NCI-H1048 (cell line): ENCODE results near the gene RPUSD2.
"Not testable (repeated sequence)": the region's sequence is repeated elsewhere in the genome, so short reads cannot be mapped to it uniquely, and the experiment has no call there.

Experiments
- DNase-seq: peaks from one replicate; lab custom pipeline; 2025; lab: John Stamatoyannopoulos, UW

RPUSD2 gene

GRCh38 chr15:40565333-40566238 lies 3.5 kb upstream of the RPUSD2 start:
- no peak for DNase-seq

- no peak for DNase-seq
Measured at GRCh38 chr15:40567111-40567510, 2.0 kb upstream of the RPUSD2 start.

- DNase-seq: no peak
Measured at GRCh38 chr15:40575113-40575512, 6.0 kb downstream of the RPUSD2 start.

- DNase-seq: not testable (repeated sequence)
Measured at GRCh38 chr15:40576914-40577313, 7.8 kb downstream of the RPUSD2 start.

- DNase-seq: no peak
Measured at GRCh38 chr15:40578892-40579291, 9.8 kb downstream of the RPUSD2 start.

DNA sequence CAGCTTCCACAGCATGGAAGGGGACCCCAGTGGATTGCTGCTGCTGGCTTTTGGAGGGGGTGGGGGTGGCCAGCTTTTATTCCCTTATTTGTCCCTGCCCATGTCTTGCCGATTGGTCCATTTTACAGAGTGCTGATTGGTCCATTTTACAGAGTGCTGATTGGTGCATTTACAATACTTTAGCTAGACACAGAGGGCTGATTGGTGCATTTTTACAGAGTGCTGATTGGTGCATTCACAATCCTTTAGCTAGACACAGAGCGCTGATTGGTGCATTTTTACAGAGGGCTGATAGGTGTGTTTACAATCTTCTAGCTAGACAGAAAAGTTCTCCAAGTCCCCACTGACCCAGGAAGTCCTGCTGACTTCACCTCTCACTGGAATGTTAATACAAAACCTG lies 12.7 kb downstream of the RPUSD2 start:
- not testable (repeated sequence) for DNase-seq

- no peak for DNase-seq
Measured at GRCh38 chr15:40582726-40583246, 13.7 kb downstream of the RPUSD2 start.

DNA sequence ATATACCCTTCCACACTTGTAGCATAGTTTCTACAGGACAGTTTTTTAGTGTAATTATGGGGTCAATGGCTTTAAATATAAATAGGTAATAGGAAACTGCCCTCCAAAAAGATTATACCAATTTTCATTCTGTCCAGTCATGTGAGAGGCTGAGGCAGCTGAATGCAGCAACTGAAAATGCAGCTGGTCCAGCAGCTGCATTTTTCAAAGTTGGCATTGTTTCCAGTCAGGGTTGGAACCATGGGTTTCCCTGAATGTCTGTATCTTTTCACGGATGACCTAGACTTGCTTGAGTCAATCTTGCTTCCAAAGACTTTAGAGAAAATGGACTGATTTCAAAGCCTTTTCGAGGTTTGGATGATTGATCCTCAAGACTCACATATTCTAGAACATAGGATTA lies 15.1 kb downstream of the RPUSD2 start:
- DNase-seq: no peak

- no peak for DNase-seq
Measured at GRCh38 chr15:40590667-40591050, 21.6 kb downstream of the RPUSD2 start.

- no peak for DNase-seq
Measured at GRCh38 chr15:40591389-40591788, 22.3 kb downstream of the RPUSD2 start.

- DNase-seq: no peak
Measured at GRCh38 chr15:40593165-40593564, 24.1 kb downstream of the RPUSD2 start.

GRCh38 chr15:40593588-40594428 lies 24.7 kb downstream of the RPUSD2 start, which contains the start of gene KNL1:
TSS of gene KNL1 (plus strand) at chr15:40594249. CDS start at chr15:40602932, 8,683 bp downstream.
- DNase-seq: peak; percentile 77

DNA sequence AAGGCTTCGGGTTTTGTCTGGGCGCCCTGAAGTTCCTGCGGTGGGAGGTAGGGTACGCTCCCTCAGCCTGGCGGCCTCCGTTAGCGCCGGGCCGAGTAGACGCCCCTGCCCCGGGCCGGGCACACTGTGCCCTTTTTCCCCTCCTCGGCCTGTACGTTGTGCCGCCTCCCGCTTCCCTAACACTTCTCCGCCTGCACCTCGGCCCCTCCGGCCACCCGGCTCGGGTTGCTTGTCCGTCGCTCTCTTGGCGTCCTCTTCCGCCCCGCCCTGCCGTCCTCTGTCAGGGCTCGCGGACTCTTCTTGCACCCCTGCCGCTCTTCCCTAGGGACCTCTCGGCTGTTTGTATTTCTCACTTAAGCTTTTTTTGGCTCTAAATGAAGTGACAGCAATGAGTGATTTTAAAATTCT lies 25.3 kb downstream of the RPUSD2 start:
- DNase-seq: no peak

GRCh38 chr15:40595219-40595618 lies 26.1 kb downstream of the RPUSD2 start:
- DNase-seq: no peak

DNA sequence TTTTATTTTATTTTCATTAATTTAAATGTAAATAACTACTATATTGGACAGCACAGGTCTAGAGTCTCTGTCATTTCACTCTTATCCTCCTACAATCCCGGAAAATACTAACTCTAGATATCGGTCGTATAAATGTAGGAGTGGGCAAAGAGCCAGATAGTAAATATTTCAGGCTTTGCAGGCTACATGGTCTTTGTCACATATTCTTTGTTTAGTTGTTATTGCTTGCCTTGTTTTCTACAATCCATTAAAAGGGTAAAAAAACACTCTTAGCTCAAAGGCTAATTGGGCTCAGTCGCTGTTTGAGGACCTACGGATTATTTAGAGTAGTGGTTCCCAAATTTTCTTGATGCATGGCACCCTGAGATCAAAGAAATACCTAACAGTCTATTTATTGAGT lies 26.7 kb downstream of the RPUSD2 start:
- no peak for DNase-seq

- no peak for DNase-seq
Measured at GRCh38 chr15:40597024-40597423, 27.9 kb downstream of the RPUSD2 start.

- no peak for DNase-seq
Measured at GRCh38 chr15:40598126-40598525, 29.0 kb downstream of the RPUSD2 start.

DNA sequence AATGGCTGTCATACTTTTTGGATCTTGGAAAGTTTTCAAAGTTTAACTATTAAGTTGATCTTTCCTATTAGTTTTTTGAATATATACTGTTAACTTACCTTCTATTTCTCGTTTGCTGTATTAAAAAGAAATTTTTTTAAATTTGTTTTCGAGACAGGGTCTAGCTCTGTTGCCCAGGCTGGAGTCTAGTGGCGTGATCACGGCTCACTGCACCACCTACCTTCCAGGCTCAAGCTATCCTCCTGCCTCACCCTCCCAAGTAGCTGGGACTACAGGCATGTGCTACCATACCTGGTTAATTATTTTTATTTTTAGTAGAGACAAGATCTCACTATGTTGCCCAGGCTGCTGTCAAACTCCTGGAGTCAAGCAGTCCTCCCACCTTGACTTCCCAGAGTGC lies 29.6 kb downstream of the RPUSD2 start:
- no peak for DNase-seq

DNA sequence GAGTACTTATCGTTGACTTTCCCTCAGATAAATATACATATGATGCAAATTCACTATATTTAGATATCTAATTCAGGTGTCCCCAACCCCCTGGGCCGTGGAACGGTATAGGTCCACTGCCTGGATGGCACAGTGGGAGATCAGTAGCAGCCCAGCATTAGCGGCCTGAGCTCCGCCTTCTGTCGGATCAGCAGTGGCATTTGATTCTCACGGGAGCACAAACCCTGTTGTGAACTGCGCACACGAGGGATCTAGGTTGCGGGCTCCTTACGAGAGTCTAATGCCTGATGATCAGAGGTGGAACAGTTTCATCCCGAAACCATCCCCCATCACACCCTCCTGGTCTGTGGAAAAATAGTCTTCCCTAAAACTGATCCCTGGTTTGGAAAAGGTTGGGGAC lies 31.9 kb downstream of the RPUSD2 start:
- DNase-seq: no peak

DNA sequence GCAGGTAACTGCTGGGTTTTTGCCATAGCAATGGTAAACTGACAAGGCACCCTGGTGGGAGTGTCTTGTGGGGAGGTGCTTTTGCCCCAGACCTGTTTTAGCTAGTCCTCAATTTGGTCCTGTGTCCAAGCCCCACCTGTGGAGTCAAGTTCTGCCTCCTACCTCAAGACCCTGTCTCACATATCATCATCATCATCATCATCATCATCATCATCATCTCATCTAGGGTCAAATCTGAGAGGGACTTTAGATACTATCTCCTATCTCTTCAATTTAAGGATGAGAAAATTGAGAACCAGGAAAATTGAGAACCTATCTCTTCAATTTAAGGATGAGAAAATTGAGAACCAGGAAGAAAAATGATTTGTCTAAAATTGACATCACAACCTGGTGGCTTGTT lies 34.8 kb downstream of the RPUSD2 start:
- no peak for DNase-seq

GRCh38 chr15:40613080-40613479 lies 44.0 kb downstream of the RPUSD2 start:
- no peak for DNase-seq

DNA sequence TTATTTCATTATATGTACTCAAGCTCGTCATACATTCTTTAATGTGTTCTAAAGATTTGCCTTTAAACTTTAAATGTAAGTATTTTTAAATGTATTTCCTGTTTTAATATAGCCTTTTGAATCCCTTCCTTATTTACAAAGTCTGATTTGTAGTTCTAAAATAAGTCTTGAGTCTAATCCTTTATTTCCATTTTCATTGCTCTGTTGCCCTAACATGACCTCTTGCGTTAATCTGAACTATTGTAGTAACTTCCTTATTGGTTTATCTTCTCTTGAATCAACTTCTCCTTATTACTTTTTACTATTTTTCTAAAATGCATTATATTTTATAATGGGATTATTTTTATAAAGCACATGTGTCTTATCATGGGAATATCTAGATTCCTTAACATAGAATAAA lies 48.9 kb downstream of the RPUSD2 start:
- no peak for DNase-seq

- DNase-seq: no peak
Measured at GRCh38 chr15:40618906-40619305, 49.8 kb downstream of the RPUSD2 start.
